ENCODE data around the gene GGCX. TPM values are rescaled to one million over a fixed set of nuclear protein-coding genes. Genes with fewer than 3 reads are reported as not detected.
A peak's percentile ranks its signal among the peaks of the same experiment; 100 is the strongest.

GGCX gene
- total RNA-seq, 1 donor from 2014 or later = 27.9 TPM

GRCh38 chr2:85541753-85542457, 19.4 kb downstream of the GGCX start:
- H3K4me3 ChIP-seq (ENCODE audit: low read depth, low read length) = no peak overlapping the region
- no peak for FAIRE-seq
- TF ChIP-seq CTCF (IDR thresholded peaks at IDR 0.05; ENCODE audit: insufficient read depth, low read length, severe bottlenecking) = no peak
- peaks cover 21% of the 10 kb centered on the region for H3K36me3 ChIP-seq (ENCODE audit: control insufficient read depth, insufficient read depth, low read length)
- no peaks in the 10 kb centered on the region for H3K27me3 ChIP-seq (ENCODE audit: control insufficient read depth, insufficient read depth, low read length)
- DNase-seq (ENCODE audit: low read depth) = no peak

DNA sequence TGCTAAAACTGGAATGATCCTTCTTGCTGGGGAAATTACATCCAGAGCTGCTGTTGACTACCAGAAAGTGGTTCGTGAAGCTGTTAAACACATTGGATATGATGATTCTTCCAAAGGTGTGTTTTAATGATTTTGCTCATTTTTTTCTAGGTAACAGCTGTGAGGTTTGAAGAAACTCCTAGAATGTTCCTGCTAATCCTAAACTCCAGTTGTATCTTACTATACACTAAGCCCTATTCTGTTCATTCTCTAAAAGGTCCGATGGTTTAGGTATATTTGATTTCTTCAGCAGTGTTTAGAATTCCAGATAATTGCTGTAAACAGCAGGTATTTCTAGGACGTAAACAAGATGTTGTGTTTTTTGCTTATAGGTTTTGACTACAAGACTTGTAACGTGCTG, 20.0 kb downstream of the GGCX start:
- peak overlapping the region; percentile 99 for H3K4me3 ChIP-seq (ENCODE audit: low read depth, low read length)
- H3K27me3 ChIP-seq (ENCODE audit: control insufficient read depth, insufficient read depth, low read length) = no peaks in the 10 kb centered on the region
- no peak for TF ChIP-seq CTCF (IDR thresholded peaks at IDR 0.05; ENCODE audit: insufficient read depth, low read length, severe bottlenecking)
- peaks cover 21% of the 10 kb centered on the region for H3K36me3 ChIP-seq (ENCODE audit: control insufficient read depth, insufficient read depth, low read length)
- DNase-seq (ENCODE audit: low read depth) (no peak), FAIRE-seq (no peak)

GRCh38 chr2:85540133-85540648, 21.1 kb downstream of the GGCX start:
- Histone ChIP-seq H3K36me3 (ENCODE audit: control insufficient read depth, insufficient read depth, low read length) (peaks cover 21% of the 10 kb centered on the region), H3K27me3 (ENCODE audit: control insufficient read depth, insufficient read depth, low read length) (no peaks in the 10 kb centered on the region), H3K4me3 (ENCODE audit: low read depth, low read length) (peak overlapping the region; percentile 99)
- DNase-seq (ENCODE audit: low read depth) = no peak
- FAIRE-seq = no peak
- TF ChIP-seq CTCF (IDR thresholded peaks at IDR 0.05; ENCODE audit: insufficient read depth, low read length, severe bottlenecking) = no peak

GRCh38 chr2:85539361-85540132, 21.7 kb downstream of the GGCX start:
- TF ChIP-seq CTCF (IDR thresholded peaks at IDR 0.05; ENCODE audit: insufficient read depth, low read length, severe bottlenecking) = no peak
- DNase-seq (ENCODE audit: low read depth) (no peak), FAIRE-seq (no peak)
- Histone ChIP-seq H3K27me3 (ENCODE audit: control insufficient read depth, insufficient read depth, low read length) (no peaks in the 10 kb centered on the region), H3K36me3 (ENCODE audit: control insufficient read depth, insufficient read depth, low read length) (peaks cover 21% of the 10 kb centered on the region), H3K4me3 (ENCODE audit: low read depth, low read length) (peak overlapping the region; percentile 99)

GRCh38 chr2:85538507-85539360, 22.6 kb downstream of the GGCX start, which contains the start of gene MAT2A:
MAT2A (plus strand) TSS chr2:85539168; CDS start chr2:85539288, 120 bp downstream.
- peak; percentile 62 for TF ChIP-seq CTCF (IDR thresholded peaks at IDR 0.05; ENCODE audit: insufficient read depth, low read length, severe bottlenecking)

More at GRCh38 chr2:85538507-85539360, 22.6 kb downstream of the GGCX start, which contains the start of gene MAT2A:
- Histone ChIP-seq H3K4me3 (ENCODE audit: low read depth, low read length) (peak within 1 kb of the TSS; percentile 99), H3K36me3 (ENCODE audit: control insufficient read depth, insufficient read depth, low read length) (peaks cover 21% of the 10 kb centered on the region), H3K27me3 (ENCODE audit: control insufficient read depth, insufficient read depth, low read length) (no peaks in the 10 kb centered on the region)
- DNase-seq (ENCODE audit: low read depth) (peak; percentile 61), FAIRE-seq (no peak)
